GM19324 (cell line): ENCODE results near the gene BCKDHB.
"Not testable (repeated sequence)": the region's sequence is repeated elsewhere in the genome, so short reads cannot be mapped to it uniquely, and the experiment has no call there.

Source experiments
- ATAC-seq: cut with Tn5 transposase; IDR thresholded peaks from one replicate; pipeline ENCODE4 v1.9.1; 2021; ENCODE audit warnings: mild to moderate bottlenecking, moderate library complexity; ENCODE audit not compliant: unreplicated experiment, low FRiP score

BCKDHB gene

DNA sequence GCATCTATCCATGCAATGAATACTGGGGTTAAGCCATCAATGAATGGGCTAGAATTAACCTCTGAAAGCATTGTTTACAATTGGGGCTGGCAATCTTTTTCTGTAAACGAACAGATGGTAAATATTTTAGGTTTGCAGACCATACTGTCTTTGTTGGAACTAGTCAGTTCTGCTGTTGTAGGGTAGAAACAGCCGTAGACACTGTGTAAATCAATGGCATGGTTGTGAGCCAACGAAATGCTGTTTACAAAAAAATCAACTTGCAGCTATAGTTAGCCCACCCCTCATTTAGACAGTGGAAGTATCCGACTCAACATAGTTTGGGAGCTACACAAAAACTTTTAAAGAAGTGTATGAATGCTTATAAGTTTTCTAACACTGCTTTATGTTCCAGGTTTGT, 91.5 kb downstream of the BCKDHB start:
- no peak for ATAC-seq

DNA sequence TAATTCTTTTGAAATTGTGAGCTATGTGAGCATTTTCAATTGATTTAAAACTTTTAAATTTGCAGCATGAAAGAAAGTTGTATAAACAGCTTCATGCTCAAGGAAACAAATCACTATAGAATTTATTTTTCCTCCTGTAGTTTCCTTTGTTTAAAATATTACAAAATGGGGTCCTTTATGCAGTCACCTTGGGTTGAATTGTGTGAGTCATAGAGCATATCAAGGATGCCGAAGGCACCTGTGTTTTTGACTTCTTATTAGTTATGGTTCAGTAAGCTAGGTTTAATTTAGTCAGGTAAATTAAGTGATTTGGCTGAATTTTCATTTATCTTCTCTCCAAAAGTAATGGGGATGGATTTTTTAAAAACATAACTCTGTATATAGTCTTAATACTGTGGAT, 96.8 kb downstream of the BCKDHB start:
- ATAC-seq: no peak

DNA sequence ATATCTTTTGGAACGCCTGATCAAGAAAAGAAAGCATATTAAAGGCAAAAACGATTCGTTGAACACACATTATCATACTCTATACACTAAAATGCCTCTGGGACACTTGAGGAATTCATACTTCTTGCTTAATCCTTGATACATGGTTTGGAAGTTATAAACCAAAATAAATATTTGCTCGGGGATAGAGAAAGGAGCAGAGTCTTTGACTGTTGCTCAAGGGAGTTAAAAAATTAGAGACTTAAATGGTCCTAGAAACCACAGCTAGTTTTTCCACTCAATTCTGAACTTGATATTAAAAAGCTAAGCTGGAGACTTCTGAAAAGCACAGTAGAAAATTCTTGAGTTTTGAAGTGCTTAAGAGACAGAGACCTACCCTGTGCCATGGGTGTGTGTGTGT, 98.9 kb downstream of the BCKDHB start:
- ATAC-seq: no peak

GRCh38 chr6:80206758-80207157, 100.3 kb downstream of the BCKDHB start:
- no peak for ATAC-seq

DNA sequence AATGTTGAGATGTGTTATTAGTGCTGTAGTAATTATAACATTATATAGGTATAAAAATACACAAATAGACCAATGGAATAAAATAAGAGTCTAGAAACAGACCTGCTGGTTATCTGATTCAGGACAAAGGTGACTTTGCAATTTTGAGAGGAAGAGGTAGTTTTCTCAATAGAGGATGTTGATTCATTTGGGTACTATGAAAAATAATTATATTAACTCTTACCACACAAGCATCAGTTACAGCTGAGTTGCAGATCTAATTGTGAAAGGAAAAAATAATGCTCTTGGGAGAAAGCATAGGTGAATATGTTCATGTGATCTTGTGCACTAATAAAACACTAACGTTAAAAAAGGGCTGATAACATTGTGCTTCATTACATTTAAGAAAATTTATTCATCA, 103.0 kb downstream of the BCKDHB start:
- ATAC-seq: no peak

- ATAC-seq: peak; percentile 51
Observed at GRCh38 chr6:80210618-80211017, 104.1 kb downstream of the BCKDHB start.

- no peak for ATAC-seq
Observed at GRCh38 chr6:80211286-80211685, 104.8 kb downstream of the BCKDHB start.

DNA sequence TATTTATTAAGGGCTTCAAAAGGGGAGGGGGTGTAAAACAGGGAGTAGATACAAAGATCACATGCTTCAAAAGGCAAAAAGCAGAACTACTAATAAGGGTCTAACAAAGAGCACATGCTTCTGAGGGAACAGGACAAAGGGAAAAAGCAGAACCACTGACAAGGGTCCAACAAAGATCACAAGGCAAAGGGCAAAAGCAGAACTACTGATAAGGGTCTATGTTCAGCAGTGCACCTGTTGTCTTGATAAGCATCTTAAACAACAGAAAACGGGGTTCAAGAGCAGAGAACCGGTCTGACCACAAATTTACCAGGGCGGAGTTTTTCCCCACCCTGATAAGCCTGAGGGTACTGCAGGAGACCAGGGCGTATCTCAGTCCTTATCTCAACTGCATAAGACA, 105.4 kb downstream of the BCKDHB start:
- ATAC-seq: not testable (repeated sequence)

- ATAC-seq: peak; percentile 80
Observed at GRCh38 chr6:80214436-80215022, 108.1 kb downstream of the BCKDHB start.

DNA sequence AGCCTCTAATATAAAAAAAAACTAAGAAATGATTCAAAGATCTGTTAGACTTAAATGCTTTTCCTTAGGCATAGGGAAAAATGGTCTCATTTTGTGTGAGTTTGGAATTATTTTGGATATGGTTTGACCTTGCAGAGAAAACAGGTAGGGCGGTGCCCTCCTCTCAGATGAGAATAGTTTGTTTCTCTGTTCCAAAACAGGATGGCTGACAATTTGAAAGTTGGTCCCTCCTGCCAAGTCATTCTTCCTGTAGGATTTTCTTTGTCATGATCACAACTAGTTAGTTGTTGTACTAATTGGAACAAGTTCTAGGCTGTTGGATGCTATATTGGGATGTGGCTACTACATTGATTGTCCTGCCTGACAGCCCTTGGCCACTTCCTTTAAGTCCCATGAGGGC, 108.6 kb downstream of the BCKDHB start:
- no peak for ATAC-seq

DNA sequence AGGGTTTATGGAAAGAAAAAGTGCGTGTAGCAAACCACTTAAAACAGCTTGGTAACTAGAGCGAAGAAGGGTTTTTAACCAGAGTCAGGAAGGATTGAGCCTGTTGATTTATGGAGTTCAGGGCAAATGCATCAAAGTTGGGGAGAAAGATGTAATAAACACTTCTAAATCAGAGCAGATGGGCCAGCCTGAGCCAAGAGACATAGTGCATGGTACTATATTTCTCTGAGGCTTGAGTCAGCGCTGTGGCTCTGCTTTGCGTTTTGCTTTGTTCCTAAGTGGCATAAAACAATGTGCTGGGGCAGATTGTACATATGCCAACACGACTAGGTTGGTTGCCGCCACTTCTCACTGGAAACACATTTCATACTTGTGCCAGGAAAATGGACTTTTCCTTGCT, 111.3 kb downstream of the BCKDHB start:
- no peak for ATAC-seq

GRCh38 chr6:80223743-80224212, 117.3 kb downstream of the BCKDHB start:
- ATAC-seq: no peak

DNA sequence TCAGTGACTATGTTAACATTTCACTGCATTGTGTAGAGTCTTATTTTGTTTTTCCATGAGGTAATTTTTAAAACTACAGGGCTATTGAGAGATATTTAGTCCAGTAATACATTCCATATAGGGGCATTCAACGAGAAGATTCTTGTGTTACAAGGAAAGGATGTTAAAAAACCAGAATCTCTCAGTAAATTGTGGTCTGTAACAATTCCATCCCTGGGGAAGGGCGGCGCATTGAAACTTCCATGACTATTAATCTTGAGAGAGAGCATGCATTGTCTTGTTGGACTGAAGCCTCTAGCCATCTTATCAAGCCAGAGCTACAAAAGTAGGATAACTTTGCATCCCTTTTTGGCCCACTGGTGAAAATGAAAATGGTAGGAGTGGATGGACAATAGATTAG, 119.7 kb downstream of the BCKDHB start:
- no peak for ATAC-seq

DNA sequence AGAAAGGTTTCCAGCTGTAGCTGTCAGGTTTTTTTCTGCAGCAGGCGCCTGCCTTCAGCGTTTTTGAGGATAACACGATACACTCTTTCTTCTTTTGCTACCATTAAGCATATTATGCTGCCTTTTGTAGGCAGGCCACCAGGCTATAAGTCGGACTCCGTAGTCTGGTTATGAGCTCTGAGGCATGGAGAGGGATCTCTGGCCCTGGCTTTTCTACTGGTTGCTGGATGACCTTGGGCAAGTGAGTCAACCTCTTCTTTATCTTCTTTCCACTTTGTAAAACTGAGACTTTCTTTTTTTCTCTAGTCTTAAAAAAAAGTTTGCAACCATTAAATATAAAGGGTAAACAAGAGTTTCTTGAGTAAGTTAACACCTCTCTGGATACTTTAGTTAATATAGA, 120.2 kb downstream of the BCKDHB start:
- no peak for ATAC-seq

DNA sequence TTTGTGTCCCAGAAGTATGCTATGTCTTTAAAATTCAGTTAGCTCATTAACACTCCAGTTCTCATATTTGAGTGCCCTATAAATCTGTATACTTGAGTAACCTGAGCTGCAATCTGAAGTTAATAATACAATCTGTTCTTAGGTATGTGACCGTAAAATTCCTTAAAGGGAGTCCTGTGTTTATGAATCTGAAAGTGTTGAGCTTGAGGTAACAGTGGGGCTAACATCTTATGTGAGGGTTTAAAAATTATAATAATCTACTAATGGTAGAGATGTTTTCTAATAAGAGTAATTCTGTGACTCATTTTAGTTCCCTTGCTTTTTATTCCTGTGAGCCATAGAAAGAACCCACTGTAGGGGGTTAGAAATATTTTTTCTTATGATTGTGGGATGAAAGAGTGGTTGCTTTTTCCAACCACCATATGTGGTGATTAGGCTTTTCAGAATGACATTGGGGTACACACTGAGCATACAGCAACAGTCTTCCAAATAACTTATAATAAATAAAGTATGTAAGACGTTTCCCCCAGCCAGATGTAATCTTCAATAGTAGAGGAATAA, 121.2 kb downstream of the BCKDHB start:
- no peak for ATAC-seq

DNA sequence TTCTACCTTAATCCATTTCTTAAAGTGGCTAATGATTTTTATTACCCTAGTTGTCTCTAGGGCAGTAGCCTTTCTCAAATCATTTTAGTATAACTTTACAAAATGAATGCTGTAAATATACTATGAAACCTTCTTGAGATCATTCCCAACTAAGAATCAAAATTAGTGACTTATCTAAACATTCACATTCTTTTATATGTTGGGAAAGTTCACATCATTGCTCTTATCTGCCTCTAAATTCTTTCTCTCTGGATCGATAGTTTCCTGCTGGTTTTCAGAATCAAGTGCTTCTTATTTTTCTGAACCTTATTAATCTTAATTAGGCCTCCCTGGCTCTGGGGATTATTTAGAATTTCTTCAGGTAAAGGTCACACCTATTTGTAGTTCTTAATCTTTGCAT, 126.8 kb downstream of the BCKDHB start:
- no peak for ATAC-seq

DNA sequence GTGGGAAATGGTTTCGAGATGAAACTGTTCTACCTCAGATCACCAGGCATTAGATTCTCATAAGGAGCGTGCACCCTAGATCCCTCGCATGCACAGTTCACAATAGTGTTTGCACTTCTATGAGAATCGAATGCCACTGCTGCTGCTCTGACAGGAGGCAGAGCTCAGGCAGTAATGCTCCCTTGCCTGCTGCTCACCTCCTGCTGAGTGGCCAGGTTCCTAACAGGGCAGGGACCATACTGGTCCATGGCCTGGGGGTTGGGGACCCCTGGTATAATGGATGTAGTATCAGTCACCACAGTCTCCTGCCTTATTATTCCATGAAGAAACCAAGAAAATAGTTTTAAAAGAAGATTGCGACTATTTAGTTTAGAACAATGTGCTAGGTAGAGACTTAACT, 127.5 kb downstream of the BCKDHB start:
- no peak for ATAC-seq

GRCh38 chr6:80234401-80234800, 127.9 kb downstream of the BCKDHB start:
- ATAC-seq: no peak

DNA sequence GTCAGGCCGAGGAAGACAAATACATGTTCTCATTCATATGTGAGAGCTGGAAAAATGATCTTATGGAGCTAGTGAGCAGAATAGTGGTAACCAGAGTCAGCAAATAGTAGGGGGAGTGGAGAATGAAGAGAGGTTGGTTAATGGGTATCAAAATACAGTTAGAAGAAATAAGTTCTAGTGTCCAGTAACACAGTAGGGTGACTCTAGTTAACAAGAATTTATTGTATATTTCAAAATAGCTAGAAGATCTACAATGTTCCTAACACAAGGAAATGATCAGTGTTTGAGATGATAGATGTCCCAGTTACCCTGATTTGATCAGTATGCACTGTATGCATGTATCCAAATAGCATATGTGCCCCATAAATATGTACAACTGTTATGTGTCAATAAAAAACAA, 128.4 kb downstream of the BCKDHB start:
- ATAC-seq: no peak

DNA sequence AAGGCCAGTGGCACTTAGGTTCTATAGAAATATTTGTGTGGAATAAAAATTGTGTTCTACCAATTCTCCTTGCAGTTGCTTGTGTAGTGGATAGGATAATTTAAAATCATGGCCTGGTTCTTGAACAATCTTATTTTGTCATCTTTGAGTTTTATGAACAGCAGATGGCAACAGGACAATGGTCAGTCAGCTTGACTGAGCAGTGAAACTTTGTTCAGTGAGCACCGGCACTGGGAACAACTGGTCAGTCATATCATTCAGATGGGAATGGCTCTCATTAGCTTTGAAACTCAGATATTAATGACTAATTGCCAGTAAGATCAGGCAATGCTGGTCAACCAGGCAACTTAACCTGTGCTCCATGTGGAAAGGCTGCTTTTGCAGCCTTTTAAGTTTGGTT, 129.2 kb downstream of the BCKDHB start:
- ATAC-seq: no peak

GRCh38 chr6:80238754-80239153, 132.3 kb downstream of the BCKDHB start:
- ATAC-seq: not testable (repeated sequence)

DNA sequence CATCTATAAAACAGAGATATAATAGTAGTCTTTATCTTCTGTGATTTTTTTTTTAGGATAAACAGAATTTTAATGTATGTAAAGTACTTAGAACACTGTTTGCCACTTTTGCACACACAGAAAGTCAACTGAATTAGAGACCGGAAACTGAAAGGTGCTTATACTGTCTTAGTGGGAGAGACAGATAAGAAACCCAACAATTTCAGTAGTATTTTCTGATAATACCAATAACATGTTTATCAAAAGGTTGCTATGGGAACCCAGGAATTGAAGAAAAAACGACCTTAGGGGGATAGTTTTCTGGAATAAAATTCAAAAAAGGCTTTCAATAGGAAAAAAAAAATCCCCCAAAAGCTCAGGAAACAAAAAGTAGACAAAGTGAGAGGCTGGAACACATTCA, 138.6 kb downstream of the BCKDHB start:
- no peak for ATAC-seq

- ATAC-seq: no peak
Observed at GRCh38 chr6:80249897-80250296, 143.4 kb downstream of the BCKDHB start.
